AG09309 (cell line): ENCODE measurements around the gene ATP6V1A.

Experiments
- DNase-seq: peaks from one replicate; pipeline ENCODE4 v3.0.0-alpha.2; 2010; ENCODE audit warnings: low read depth
- H3K4me3 ChIP-seq: 2 replicates; pipeline ENCODE4 v1.5.1; 2011; ENCODE audit warnings: mild to moderate bottlenecking, low read depth, low read length, moderate library complexity; ENCODE audit not compliant: control insufficient read depth
- TF ChIP-seq, protein P1 (sequence below): IDR thresholded peaks from 2 replicates; pipeline ENCODE4 v1.5.1; 2011; ENCODE audit warnings: mild to moderate bottlenecking, low read depth, low read length, inconsistent platforms; ENCODE audit not compliant: insufficient read depth, control insufficient read depth; ENCODE audit errors: missing control alignments

ATP6V1A gene

DNA sequence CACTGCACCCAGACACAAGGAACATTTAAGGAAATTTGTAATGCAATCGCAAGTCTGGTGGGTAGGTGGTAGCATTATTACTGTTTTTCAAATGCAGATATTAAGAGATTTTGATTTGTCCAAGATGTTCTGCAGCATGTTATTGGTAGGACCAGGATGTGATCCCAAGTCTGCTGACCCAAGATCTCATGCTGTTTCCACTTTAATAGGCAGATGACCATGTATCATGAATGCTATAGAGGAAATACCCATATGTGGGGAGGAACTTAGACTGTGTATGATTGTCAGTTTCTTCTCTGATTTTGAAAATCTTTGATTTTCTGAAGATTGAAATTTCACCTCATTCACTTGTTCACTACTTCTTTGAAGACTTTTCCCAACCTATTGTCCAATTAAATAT lies 28.7 kb downstream of the ATP6V1A start:
- H3K4me3 ChIP-seq = no peak overlapping the region
- no peak for DNase-seq
- TF ChIP-seq, protein P1, sequence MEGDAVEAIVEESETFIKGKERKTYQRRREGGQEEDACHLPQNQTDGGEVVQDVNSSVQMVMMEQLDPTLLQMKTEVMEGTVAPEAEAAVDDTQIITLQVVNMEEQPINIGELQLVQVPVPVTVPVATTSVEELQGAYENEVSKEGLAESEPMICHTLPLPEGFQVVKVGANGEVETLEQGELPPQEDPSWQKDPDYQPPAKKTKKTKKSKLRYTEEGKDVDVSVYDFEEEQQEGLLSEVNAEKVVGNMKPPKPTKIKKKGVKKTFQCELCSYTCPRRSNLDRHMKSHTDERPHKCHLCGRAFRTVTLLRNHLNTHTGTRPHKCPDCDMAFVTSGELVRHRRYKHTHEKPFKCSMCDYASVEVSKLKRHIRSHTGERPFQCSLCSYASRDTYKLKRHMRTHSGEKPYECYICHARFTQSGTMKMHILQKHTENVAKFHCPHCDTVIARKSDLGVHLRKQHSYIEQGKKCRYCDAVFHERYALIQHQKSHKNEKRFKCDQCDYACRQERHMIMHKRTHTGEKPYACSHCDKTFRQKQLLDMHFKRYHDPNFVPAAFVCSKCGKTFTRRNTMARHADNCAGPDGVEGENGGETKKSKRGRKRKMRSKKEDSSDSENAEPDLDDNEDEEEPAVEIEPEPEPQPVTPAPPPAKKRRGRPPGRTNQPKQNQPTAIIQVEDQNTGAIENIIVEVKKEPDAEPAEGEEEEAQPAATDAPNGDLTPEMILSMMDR = no peak

DNA sequence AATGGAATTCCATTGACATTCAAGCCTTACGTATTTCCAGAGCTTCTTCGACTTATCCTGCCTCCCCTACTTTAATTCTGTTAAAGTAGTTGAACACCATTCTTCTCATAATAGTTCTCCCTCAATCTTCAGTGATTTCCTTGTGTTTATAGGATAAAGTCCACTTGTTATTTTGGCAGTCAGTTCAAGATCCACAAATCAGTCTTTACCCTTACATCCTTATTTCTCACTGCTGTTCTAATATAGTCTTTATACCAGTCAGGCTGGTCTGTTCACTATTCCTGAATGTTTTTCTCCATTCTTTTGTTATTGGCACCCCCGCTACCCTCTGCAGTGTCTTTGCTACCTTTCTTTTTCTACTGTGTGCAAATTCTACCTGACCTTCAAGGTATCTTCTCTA lies 29.7 kb downstream of the ATP6V1A start:
- TF ChIP-seq, protein P1 = no peak
- no peak for DNase-seq
- H3K4me3 ChIP-seq = no peak overlapping the region

DNA sequence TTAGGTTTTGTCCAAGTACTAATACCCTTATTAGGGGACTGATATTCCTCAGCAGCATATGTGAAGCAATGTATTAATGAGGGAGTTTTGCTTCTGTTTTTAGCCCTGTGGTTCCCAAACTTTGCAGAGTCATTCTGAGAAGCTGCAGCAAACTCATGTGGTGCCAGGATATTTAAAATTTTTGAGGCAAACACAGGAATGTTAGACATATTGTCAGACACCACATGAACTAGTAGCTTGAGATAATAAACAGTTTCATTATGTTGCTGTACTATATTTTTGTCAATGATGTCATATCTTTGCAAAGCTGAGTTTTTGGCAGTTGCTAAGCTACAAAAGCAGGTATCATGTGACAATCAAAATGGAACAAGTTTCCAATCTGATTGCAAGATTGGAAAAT lies 36.6 kb downstream of the ATP6V1A start:
- no peak overlapping the region for H3K4me3 ChIP-seq
- peak; percentile 97 for DNase-seq
- TF ChIP-seq, protein P1 = no peak

DNA sequence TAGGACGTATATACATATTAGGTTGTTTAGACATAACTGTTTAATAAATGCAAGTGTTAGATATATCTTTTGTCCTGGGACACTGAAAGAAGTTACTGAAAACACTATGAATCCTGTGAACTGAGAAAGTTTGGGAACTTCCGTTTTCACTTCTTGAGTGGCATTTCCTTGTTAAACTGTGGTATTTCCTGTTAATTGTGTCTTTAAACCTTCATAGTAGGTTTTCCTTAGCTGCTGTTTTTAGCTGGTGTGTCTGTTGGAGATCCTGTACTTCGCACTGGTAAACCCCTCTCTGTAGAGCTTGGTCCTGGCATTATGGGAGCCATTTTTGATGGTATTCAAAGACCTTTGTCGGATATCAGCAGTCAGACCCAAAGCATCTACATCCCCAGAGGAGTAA lies 37.1 kb downstream of the ATP6V1A start:
- TF ChIP-seq, protein P1 = no peak
- no peak overlapping the region for H3K4me3 ChIP-seq
- no peak for DNase-seq

DNA sequence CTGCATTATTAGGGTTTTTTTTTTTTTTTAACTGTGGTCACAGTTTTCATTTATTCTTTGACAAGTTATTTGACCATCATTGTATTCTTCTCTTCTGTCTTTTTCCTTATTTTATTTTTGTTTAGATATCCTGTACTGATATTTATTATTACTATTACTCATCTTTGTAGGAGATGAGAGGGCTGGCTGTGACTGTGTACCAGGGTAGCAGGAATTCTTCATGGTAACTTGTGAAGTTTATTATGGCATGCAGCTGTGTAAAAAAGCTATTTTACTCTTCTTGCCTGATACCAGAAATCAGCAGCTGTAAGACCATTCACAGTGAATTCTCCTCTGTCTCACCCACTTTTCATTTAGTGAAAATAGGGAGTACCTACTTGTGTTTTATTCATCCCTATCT lies 44.5 kb downstream of the ATP6V1A start:
- TF ChIP-seq, protein P1 = no peak
- no peak for DNase-seq
- no peak overlapping the region for H3K4me3 ChIP-seq

DNA sequence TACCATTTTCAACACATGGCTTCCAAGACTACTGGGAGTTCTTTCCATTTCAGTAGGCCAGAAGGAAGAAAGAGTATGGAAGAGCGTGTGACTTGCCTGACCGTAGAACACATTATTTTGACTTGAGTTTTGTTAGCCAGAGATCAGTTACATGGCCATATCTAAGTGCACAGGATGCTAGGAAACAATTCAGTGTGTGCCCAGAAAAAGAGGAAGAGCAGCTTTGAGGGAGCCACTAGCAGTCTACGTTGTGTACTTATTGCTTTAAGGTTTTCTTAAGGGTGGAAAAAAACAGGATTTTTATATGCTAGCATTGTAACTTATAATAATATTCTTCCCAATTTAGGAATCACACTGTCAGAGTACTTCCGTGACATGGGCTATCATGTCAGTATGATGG lies 47.7 kb downstream of the ATP6V1A start:
- H3K4me3 ChIP-seq = no peak overlapping the region
- TF ChIP-seq, protein P1 = no peak
- DNase-seq = no peak

DNA sequence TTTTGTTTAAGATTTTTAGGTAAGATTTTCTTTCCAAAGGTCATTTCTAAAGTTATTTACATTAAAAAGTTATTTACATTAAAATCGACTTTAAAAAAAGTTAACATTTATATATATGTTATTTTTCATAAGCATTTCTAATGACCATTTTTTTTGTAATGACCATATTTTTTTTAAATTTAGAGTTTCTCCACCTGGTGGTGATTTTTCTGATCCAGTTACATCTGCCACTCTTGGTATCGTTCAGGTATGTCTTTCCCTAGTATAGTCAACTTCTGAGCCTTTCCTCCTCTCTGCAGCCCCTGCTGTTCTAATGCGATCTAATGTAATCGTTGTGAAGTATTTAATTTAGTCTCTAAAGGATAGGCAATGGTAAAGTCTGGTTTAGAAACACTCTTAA lies 48.9 kb downstream of the ATP6V1A start:
- DNase-seq = no peak
- no peak overlapping the region for H3K4me3 ChIP-seq
- TF ChIP-seq, protein P1 = no peak
